ENCODE data around the gene REV1.

The REV1 gene

GRCh38 chr2:99489761-99490622, at the start of gene REV1:
Gene REV1, minus strand, starts transcription at chr2:99490017. Its CDS starts 25,042 bp downstream, at chr2:99464975.
- Histone ChIP-seq H3K4me3 (ENCODE audit: low read depth, low read length) (peak within 1 kb of the TSS; percentile 92), H3K36me3 (ENCODE audit: insufficient read depth, low read length) (no peaks in the 10 kb centered on the region), H3K79me2 (ENCODE audit: control insufficient read depth, insufficient read depth, low read length, unreplicated experiment) (peaks cover 46% of the 10 kb centered on the region), H3K4me1 (ENCODE audit: control insufficient read depth, insufficient read depth, low read length, unreplicated experiment) (peaks cover 15% of the 10 kb centered on the region), H3K27me3 (ENCODE audit: insufficient read depth, low read length) (no peaks in the 10 kb centered on the region), H3K27ac (ENCODE audit: low read depth, low read length) (peak within 1 kb of the TSS; percentile 72), H2AFZ (ENCODE audit: low read length, unreplicated experiment) (peak within 1 kb of the TSS; percentile 91)

- Histone ChIP-seq H3K36me3 (ENCODE audit: insufficient read depth, low read length) (no peaks in the 10 kb centered on the region), H2AFZ (ENCODE audit: low read length, unreplicated experiment) (no peak overlapping the region), H3K27me3 (ENCODE audit: insufficient read depth, low read length) (peaks cover 38% of the 10 kb centered on the region), H3K4me1 (ENCODE audit: control insufficient read depth, insufficient read depth, low read length, unreplicated experiment) (no peaks in the 10 kb centered on the region), H3K4me3 (ENCODE audit: low read depth, low read length) (no peak overlapping the region), H3K27ac (ENCODE audit: low read depth, low read length) (no peak overlapping the region), H3K79me2 (ENCODE audit: control insufficient read depth, insufficient read depth, low read length, unreplicated experiment) (no peaks in the 10 kb centered on the region)
These were observed 48.2 kb upstream of the REV1 start for GRCh38 chr2:99537910-99538485.

- peaks cover 29% of the 10 kb centered on the region; the same call in 1 of the 2 replicates for H3K27me3 ChIP-seq (ENCODE audit: insufficient read depth, low read length)
- H3K79me2 ChIP-seq (ENCODE audit: control insufficient read depth, insufficient read depth, low read length, unreplicated experiment), result no peaks in the 10 kb centered on the region
- H3K4me1 ChIP-seq (ENCODE audit: control insufficient read depth, insufficient read depth, low read length, unreplicated experiment), result no peaks in the 10 kb centered on the region
- no peaks in the 10 kb centered on the region for H3K36me3 ChIP-seq (ENCODE audit: insufficient read depth, low read length)
- H2AFZ ChIP-seq (ENCODE audit: low read length, unreplicated experiment), result no peak overlapping the region
- no peak overlapping the region for H3K27ac ChIP-seq (ENCODE audit: low read depth, low read length)
- no peak overlapping the region for H3K4me3 ChIP-seq (ENCODE audit: low read depth, low read length)
These were observed 34.2 kb upstream of the REV1 start for GRCh38 chr2:99524056-99524455.

GRCh38 chr2:99522157-99522556, 32.3 kb upstream of the REV1 start:
- no peak overlapping the region for H3K4me3 ChIP-seq (ENCODE audit: low read depth, low read length)
- no peaks in the 10 kb centered on the region for H3K36me3 ChIP-seq (ENCODE audit: insufficient read depth, low read length)
- H2AFZ ChIP-seq (ENCODE audit: low read length, unreplicated experiment), result no peak overlapping the region
- H3K4me1 ChIP-seq (ENCODE audit: control insufficient read depth, insufficient read depth, low read length, unreplicated experiment), result no peaks in the 10 kb centered on the region
- no peaks in the 10 kb centered on the region for H3K79me2 ChIP-seq (ENCODE audit: control insufficient read depth, insufficient read depth, low read length, unreplicated experiment)
- no peak overlapping the region for H3K27ac ChIP-seq (ENCODE audit: low read depth, low read length)
- H3K27me3 ChIP-seq (ENCODE audit: insufficient read depth, low read length), result peaks cover 24% of the 10 kb centered on the region; the same call in 1 of the 2 replicates

GRCh38 chr2:99520813-99521212, 31.0 kb upstream of the REV1 start:
- H3K36me3 ChIP-seq (ENCODE audit: insufficient read depth, low read length), result no peaks in the 10 kb centered on the region
- H3K4me1 ChIP-seq (ENCODE audit: control insufficient read depth, insufficient read depth, low read length, unreplicated experiment), result no peaks in the 10 kb centered on the region
- H3K79me2 ChIP-seq (ENCODE audit: control insufficient read depth, insufficient read depth, low read length, unreplicated experiment), result no peaks in the 10 kb centered on the region
- H3K27ac ChIP-seq (ENCODE audit: low read depth, low read length), result no peak overlapping the region
- H3K4me3 ChIP-seq (ENCODE audit: low read depth, low read length), result no peak overlapping the region
- peaks cover 28% of the 10 kb centered on the region; the same call in 1 of the 2 replicates for H3K27me3 ChIP-seq (ENCODE audit: insufficient read depth, low read length)
- H2AFZ ChIP-seq (ENCODE audit: low read length, unreplicated experiment), result no peak overlapping the region

GRCh38 chr2:99520195-99520594, 30.4 kb upstream of the REV1 start:
- Histone ChIP-seq H3K27me3 (ENCODE audit: insufficient read depth, low read length) (peaks cover 28% of the 10 kb centered on the region; the same call in 1 of the 2 replicates), H3K79me2 (ENCODE audit: control insufficient read depth, insufficient read depth, low read length, unreplicated experiment) (no peaks in the 10 kb centered on the region), H3K27ac (ENCODE audit: low read depth, low read length) (no peak overlapping the region), H2AFZ (ENCODE audit: low read length, unreplicated experiment) (no peak overlapping the region), H3K4me3 (ENCODE audit: low read depth, low read length) (no peak overlapping the region), H3K36me3 (ENCODE audit: insufficient read depth, low read length) (no peaks in the 10 kb centered on the region), H3K4me1 (ENCODE audit: control insufficient read depth, insufficient read depth, low read length, unreplicated experiment) (no peaks in the 10 kb centered on the region)

GRCh38 chr2:99514357-99514756, 24.5 kb upstream of the REV1 start:
- H3K27me3 ChIP-seq (ENCODE audit: insufficient read depth, low read length), result peaks cover 11% of the 10 kb centered on the region; the same call in 1 of the 2 replicates
- H3K79me2 ChIP-seq (ENCODE audit: control insufficient read depth, insufficient read depth, low read length, unreplicated experiment), result no peaks in the 10 kb centered on the region
- H2AFZ ChIP-seq (ENCODE audit: low read length, unreplicated experiment), result no peak overlapping the region
- H3K36me3 ChIP-seq (ENCODE audit: insufficient read depth, low read length), result no peaks in the 10 kb centered on the region
- no peak overlapping the region for H3K4me3 ChIP-seq (ENCODE audit: low read depth, low read length)
- no peaks in the 10 kb centered on the region for H3K4me1 ChIP-seq (ENCODE audit: control insufficient read depth, insufficient read depth, low read length, unreplicated experiment)
- no peak overlapping the region for H3K27ac ChIP-seq (ENCODE audit: low read depth, low read length)

- H2AFZ ChIP-seq (ENCODE audit: low read length, unreplicated experiment), result no peak overlapping the region
- H3K79me2 ChIP-seq (ENCODE audit: control insufficient read depth, insufficient read depth, low read length, unreplicated experiment), result no peaks in the 10 kb centered on the region
- no peaks in the 10 kb centered on the region for H3K36me3 ChIP-seq (ENCODE audit: insufficient read depth, low read length)
- peaks cover 9% of the 10 kb centered on the region; the same call in 1 of the 2 replicates for H3K27me3 ChIP-seq (ENCODE audit: insufficient read depth, low read length)
- H3K4me3 ChIP-seq (ENCODE audit: low read depth, low read length), result no peak overlapping the region
- no peaks in the 10 kb centered on the region for H3K4me1 ChIP-seq (ENCODE audit: control insufficient read depth, insufficient read depth, low read length, unreplicated experiment)
- H3K27ac ChIP-seq (ENCODE audit: low read depth, low read length), result no peak overlapping the region
These were observed 22.4 kb upstream of the REV1 start for GRCh38 chr2:99512181-99512591.

GRCh38 chr2:99509387-99509786, 19.6 kb upstream of the REV1 start:
- H3K4me3 ChIP-seq (ENCODE audit: low read depth, low read length), result no peak overlapping the region
- H3K27ac ChIP-seq (ENCODE audit: low read depth, low read length), result no peak overlapping the region
- H3K79me2 ChIP-seq (ENCODE audit: control insufficient read depth, insufficient read depth, low read length, unreplicated experiment), result no peaks in the 10 kb centered on the region
- no peaks in the 10 kb centered on the region for H3K4me1 ChIP-seq (ENCODE audit: control insufficient read depth, insufficient read depth, low read length, unreplicated experiment)
- H3K27me3 ChIP-seq (ENCODE audit: insufficient read depth, low read length), result peaks cover 5% of the 10 kb centered on the region
- no peaks in the 10 kb centered on the region for H3K36me3 ChIP-seq (ENCODE audit: insufficient read depth, low read length)
- H2AFZ ChIP-seq (ENCODE audit: low read length, unreplicated experiment), result no peak overlapping the region

- Histone ChIP-seq H2AFZ (ENCODE audit: low read length, unreplicated experiment) (no peak overlapping the region), H3K4me1 (ENCODE audit: control insufficient read depth, insufficient read depth, low read length, unreplicated experiment) (no peaks in the 10 kb centered on the region), H3K79me2 (ENCODE audit: control insufficient read depth, insufficient read depth, low read length, unreplicated experiment) (no peaks in the 10 kb centered on the region), H3K27ac (ENCODE audit: low read depth, low read length) (no peak overlapping the region), H3K27me3 (ENCODE audit: insufficient read depth, low read length) (peaks cover 6% of the 10 kb centered on the region), H3K4me3 (ENCODE audit: low read depth, low read length) (no peak overlapping the region), H3K36me3 (ENCODE audit: insufficient read depth, low read length) (no peaks in the 10 kb centered on the region)
These were observed 18.4 kb upstream of the REV1 start for GRCh38 chr2:99507937-99508818.

All from ACC112 (cell line).